DMS114 treated with DMSO at 0.1 percent for 48 hours (cell line): ENCODE data around the gene DOHH.

Source experiments
- DNase-seq: peaks from one replicate; lab custom pipeline; 2025; ENCODE audit not compliant: unreplicated experiment; lab: John Stamatoyannopoulos, UW

The DOHH gene

GRCh38 chr19:3443840-3444694 is 56.4 kb downstream of the DOHH start:
- DNase-seq = no peak

GRCh38 chr19:3442487-3443071 is 57.9 kb downstream of the DOHH start:
- no peak for DNase-seq

- no peak for DNase-seq
These were observed 58.5 kb downstream of the DOHH start for GRCh38 chr19:3441986-3442329.

GRCh38 chr19:3441089-3441985 is 59.1 kb downstream of the DOHH start:
- DNase-seq = no peak
